SK-N-SH (cell line): ENCODE measurements around the gene RUVBL2. TPM values are rescaled to one million over a fixed set of nuclear protein-coding genes. Genes with fewer than 3 reads are reported as not detected.

Experiments used
- CTCF ChIA-PET: fragments of 300-600, 350-600 bp; formaldehyde crosslinking; extraction: SDS; loops from one replicate; lab custom pipeline; 2021; lab: Yijun Ruan, JAX
- POLR2A ChIA-PET: fragments of 350-600 bp; sonication (Branson Sonifier 250); formaldehyde crosslinking; extraction: SDS; loops from one replicate; lab custom pipeline; 2020; ENCODE audit warnings: antibody characterized with exemption, inconsistent platforms; lab: Yijun Ruan, JAX
- DNase-seq: peaks from one replicate; pipeline ENCODE4 v3.0.0; 2012
- H2AFZ ChIP-seq: fragments of 200-600 bp; sonication (generic); 2 replicates; pipeline ENCODE4 v1.8.1; 2016; ENCODE audit warnings: antibody characterized with exemption, mild to moderate bottlenecking, low read depth
- H3F3A ChIP-seq: fragments of 200-600 bp; sonication (generic); replicated peaks from 2 replicates; pipeline ENCODE3; 2016; ENCODE audit warnings: antibody characterized with exemption, mild to moderate bottlenecking; ENCODE audit not compliant: insufficient read depth
- H3K27ac ChIP-seq, 2 experiments: fragments of 200-500 bp in 1 of 2; fragments of 200-600 bp in 1 of 2; sonication (Bioruptor generic) in 1 of 2; sonication (generic), shearing (Covaris generic) in 1 of 2; 2 replicates each; pipeline versions ENCODE4 v1.5.1 to v1.6.1; 2014 to 2016; ENCODE audit warnings: low read depth in 2 of 2, inconsistent platforms in 1 of 2, low read length in 1 of 2, mild to moderate bottlenecking in 1 of 2, mixed read lengths in 1 of 2
- H3K27me3 ChIP-seq: fragments of 200-600 bp; sonication (generic), shearing (Covaris generic); 2 replicates; pipeline ENCODE4 v1.6.1; 2016; ENCODE audit warnings: mixed run types; ENCODE audit not compliant: insufficient read depth
- H3K36me3 ChIP-seq, 2 experiments: fragments of 200-500 bp in 1 of 2; fragments of 200-600 bp in 1 of 2; sonication (Bioruptor generic) in 1 of 2; sonication (generic) in 1 of 2; replicated peaks in 1 of 2; 2 replicates each; pipeline versions ENCODE3 to v1.5.1; 2014 to 2016; ENCODE audit warnings: low read length in 1 of 2, mild to moderate bottlenecking in 1 of 2; ENCODE audit not compliant: insufficient read depth in 2 of 2, control insufficient read depth in 1 of 2
- H3K4me1 ChIP-seq, 2 experiments: fragments of 200-500 bp in 1 of 2; fragments of 200-600 bp in 1 of 2; sonication (Bioruptor generic) in 1 of 2; sonication (generic), shearing (Covaris generic) in 1 of 2; 2 replicates each; pipeline versions ENCODE4 v1.5.1 to v1.6.1; 2014 to 2016; ENCODE audit warnings: low read depth in 1 of 2, low read length in 1 of 2, mixed run types in 1 of 2; ENCODE audit not compliant: insufficient read depth in 2 of 2, control insufficient read depth in 1 of 2
- H3K4me2 ChIP-seq: fragments of 200-600 bp; sonication (generic), shearing (Covaris generic); 2 replicates; pipeline ENCODE4 v1.6.1; 2017; ENCODE audit warnings: mixed run types
- H3K4me3 ChIP-seq, 2 experiments: fragments of 200-500 bp in 1 of 2; fragments of 200-600 bp in 1 of 2; sonication (Bioruptor generic) in 1 of 2; sonication (generic), shearing (Covaris generic) in 1 of 2; 2 replicates each; pipeline versions ENCODE4 v1.5.1 to v1.8.1; 2014 to 2016; ENCODE audit warnings: low read depth in 2 of 2, inconsistent platforms in 1 of 2, low read length in 1 of 2, mild to moderate bottlenecking in 1 of 2, mixed read lengths in 1 of 2, moderate library complexity in 1 of 2
- H3K79me2 ChIP-seq: fragments of 200-600 bp; sonication (generic); 2 replicates; pipeline ENCODE4 v1.8.1; 2017; ENCODE audit warnings: mild to moderate bottlenecking; ENCODE audit not compliant: insufficient read depth
- H3K9ac ChIP-seq: fragments of 200-600 bp; sonication (generic); 2 replicates; pipeline ENCODE4 v1.6.1; 2017; ENCODE audit warnings: mixed run types
- H3K9me2 ChIP-seq: fragments of 200-600 bp; sonication (generic); 2 replicates; pipeline ENCODE4 v1.6.1; 2017; ENCODE audit warnings: mixed run types
- H3K9me3 ChIP-seq: fragments of 200-600 bp; sonication (generic); 2 replicates; pipeline ENCODE4 v1.6.1; 2017; ENCODE audit warnings: mixed run types, mild to moderate bottlenecking, moderate library complexity
- H4K20me1 ChIP-seq: fragments of 200-600 bp; sonication (generic); 2 replicates; pipeline ENCODE4 v1.6.1; 2017; ENCODE audit warnings: mild to moderate bottlenecking, mixed run types; ENCODE audit not compliant: insufficient read depth
- CHD2 ChIP-seq: fragments of 150-350 bp; IDR thresholded peaks from 2 replicates; pipeline ENCODE4 v1.6.1; 2018; ENCODE audit warnings: low read length; ENCODE audit not compliant: partially characterized antibody
- ELF1 ChIP-seq: IDR thresholded peaks from 2 replicates; pipeline ENCODE4 v1.4.0; 2012
- GABPA ChIP-seq: IDR thresholded peaks from 2 replicates; pipeline ENCODE4 v1.4.0; 2012; ENCODE audit warnings: low read depth, mild to moderate bottlenecking
- MXI1 ChIP-seq: IDR thresholded peaks from 2 replicates; pipeline ENCODE4 v1.6.1; 2012; ENCODE audit warnings: mild to moderate bottlenecking, low read depth, low read length, improper control_type of control experiment
- NFIC ChIP-seq: IDR thresholded peaks from 2 replicates; pipeline ENCODE4 v1.4.0; 2012; ENCODE audit warnings: borderline replicate concordance
- POLR2AphosphoS5 ChIP-seq: IDR thresholded peaks from 2 replicates; pipeline ENCODE4 v1.6.1; 2012; ENCODE audit warnings: low read depth, low read length
- RAD21 ChIP-seq: IDR thresholded peaks from 2 replicates; pipeline ENCODE4 v1.6.1; 2012; ENCODE audit warnings: mild to moderate bottlenecking, low read length
- RXRA ChIP-seq: IDR thresholded peaks from 2 replicates; pipeline ENCODE4 v1.4.0; 2012; ENCODE audit warnings: low read depth, mild to moderate bottlenecking, borderline replicate concordance
- SIN3A ChIP-seq: IDR thresholded peaks from 2 replicates; pipeline ENCODE4 v1.6.1; 2012; ENCODE audit warnings: low read depth, mild to moderate bottlenecking, low read length, moderate library complexity, borderline replicate concordance
- TEAD4 ChIP-seq: IDR thresholded peaks from 2 replicates; pipeline ENCODE4 v1.4.0; 2012; ENCODE audit warnings: mild to moderate bottlenecking, borderline replicate concordance; ENCODE audit not compliant: insufficient read depth
- YY1 ChIP-seq: IDR thresholded peaks from 2 replicates; pipeline ENCODE4 v1.4.0; 2012; ENCODE audit warnings: low read depth, mild to moderate bottlenecking
- WGBS: methylation state at CpG from one replicate; pipeline ENCODE4 v1.1.6; 2017; ENCODE audit warnings: low lambda C conversion rate; 5-methylcytosine and 5-hydroxymethylcytosine counted together
- polyA plus RNA-seq, 3 experiments: library from polyadenylated mRNA; depleted of rRNA; stranded (reverse); fragments of >200 nt; gene quantifications; 2 replicates each; pipeline ENCODE4 v1.2.3, GENCODE V29; 2012
- TF ChIP-seq, protein P1 (sequence below): IDR thresholded peaks from 2 replicates; pipeline ENCODE4 v1.4.0; 2012; ENCODE audit warnings: low read depth
- TF ChIP-seq, protein P2 (sequence below): IDR thresholded peaks from 2 replicates; pipeline ENCODE4 v1.4.0; 2012; ENCODE audit warnings: low read depth, borderline replicate concordance
- TF ChIP-seq, protein P3 (sequence below): IDR thresholded peaks from 2 replicates; pipeline ENCODE4 v1.6.1; 2012; ENCODE audit warnings: mild to moderate bottlenecking, low read depth, low read length, moderate library complexity
- TF ChIP-seq, protein P4 (sequence below): fragments of 150-350 bp; IDR thresholded peaks from 2 replicates; pipeline ENCODE4 v1.6.1; 2017; ENCODE audit warnings: antibody characterized with exemption, low read length, low read depth, borderline replicate concordance
- TF ChIP-seq, protein P5 (sequence below): fragments of 200-600 bp; sonication (generic); IDR thresholded peaks from 2 replicates; pipeline ENCODE4 v1.6.1; 2017; ENCODE audit warnings: antibody characterized with exemption, mild to moderate bottlenecking, moderate library complexity

RUVBL2 gene
- polyA plus RNA-seq, 1 of the 3 experiments (the other 2 are of a cell fraction) = 459 TPM

DNA sequence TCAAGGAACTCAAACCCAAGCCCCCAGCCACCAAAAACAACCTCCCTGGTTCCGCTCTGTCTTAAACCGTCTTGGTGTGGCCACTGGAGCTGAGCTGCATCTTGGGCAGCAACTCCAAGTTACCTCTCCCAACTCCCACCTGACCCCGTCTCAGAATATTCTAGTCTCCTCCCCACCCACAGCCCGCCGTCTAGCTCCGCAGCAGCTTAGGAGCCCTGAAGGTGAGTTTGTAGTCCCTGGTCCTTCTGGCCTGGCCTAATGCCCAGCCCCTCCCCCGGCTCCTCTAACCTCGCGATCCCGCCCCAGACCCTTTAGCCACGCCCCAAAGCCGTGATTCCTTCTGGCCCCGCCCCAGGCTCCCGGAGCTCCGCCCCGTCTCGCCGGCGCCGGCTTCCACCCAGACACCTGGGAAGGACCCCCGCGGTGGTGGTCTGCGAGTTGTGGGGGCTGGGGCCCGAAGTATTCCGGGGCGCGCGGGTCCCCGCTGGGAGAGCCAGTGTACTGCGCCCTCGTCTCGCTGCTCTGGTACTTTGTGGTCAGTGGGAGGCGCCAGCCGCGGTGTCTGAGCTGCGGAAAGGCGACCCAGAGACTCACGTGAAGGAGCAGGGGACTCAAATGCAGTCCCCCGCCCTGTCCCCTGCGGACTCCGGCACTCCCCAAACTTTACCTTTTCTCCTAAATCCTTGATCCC, 25.7 kb downstream of the RUVBL2 start:
- DNase-seq = peak; percentile 91
- WGBS = 26% methylated on average over 18 of the region's 41 CpGs

DNA sequence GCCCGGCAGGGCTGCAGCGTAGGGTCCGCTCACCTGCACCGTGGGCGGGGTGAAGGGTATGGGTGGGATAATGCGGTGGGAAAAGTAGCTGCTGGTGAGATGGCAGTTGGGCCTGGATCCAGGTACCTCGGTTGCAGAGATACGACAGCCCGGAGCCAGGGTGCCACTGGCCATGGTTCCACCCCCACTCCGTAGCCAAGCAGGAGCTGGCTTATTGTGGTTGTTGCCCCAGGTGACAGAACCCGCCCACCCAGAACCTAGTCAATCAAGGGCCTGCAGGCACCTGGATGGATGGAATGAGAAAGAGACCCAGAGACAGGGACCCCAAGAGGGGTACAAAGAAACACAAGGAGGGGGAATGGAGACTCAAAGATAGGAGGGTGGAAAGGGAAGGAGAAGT, 26.7 kb downstream of the RUVBL2 start:
- Histone ChIP-seq H3K9ac (no peak overlapping the region), H3F3A (peaks cover 17% of the 10 kb centered on the region), H3K27me3 (no peaks in the 10 kb centered on the region), H3K9me2 (no peaks in the 10 kb centered on the region), H3K79me2 (no peaks in the 10 kb centered on the region), H4K20me1 (no peaks in the 10 kb centered on the region), H3K9me3 (no peaks in the 10 kb centered on the region), H3K4me1 (peaks cover 0 to 35% of the 10 kb centered on the region in 2 experiments; a peak in 1 of 4 replicates), H2AFZ (no peak overlapping the region), H3K4me3 (no peak overlapping the region), H3K27ac (no peak overlapping the region), H3K36me3 (peaks cover 0 to 6% of the 10 kb centered on the region in 2 experiments), H3K4me2 (no peak overlapping the region)
- POLR2A ChIA-PET = interaction anchor here (1.2 to 1.7 kb wide), 2 partner anchors 11 kb away, joined by 3 to 7 read pairs; no protein-coding TSS in a partner anchor
- no peak for DNase-seq
- CTCF ChIA-PET = interaction anchor here (0.9 to 3.3 kb wide), 7 partner anchors 11 to 281 kb away, joined by 3 to 17 read pairs (median 3); partner anchors contain the start of genes CGB2 and KCNA7
- 96% methylated on average over 11 of the region's 11 CpGs for WGBS
- TF ChIP-seq, protein P1, sequence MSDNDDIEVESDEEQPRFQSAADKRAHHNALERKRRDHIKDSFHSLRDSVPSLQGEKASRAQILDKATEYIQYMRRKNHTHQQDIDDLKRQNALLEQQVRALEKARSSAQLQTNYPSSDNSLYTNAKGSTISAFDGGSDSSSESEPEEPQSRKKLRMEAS = no peak
- TF ChIP-seq, protein P2, sequence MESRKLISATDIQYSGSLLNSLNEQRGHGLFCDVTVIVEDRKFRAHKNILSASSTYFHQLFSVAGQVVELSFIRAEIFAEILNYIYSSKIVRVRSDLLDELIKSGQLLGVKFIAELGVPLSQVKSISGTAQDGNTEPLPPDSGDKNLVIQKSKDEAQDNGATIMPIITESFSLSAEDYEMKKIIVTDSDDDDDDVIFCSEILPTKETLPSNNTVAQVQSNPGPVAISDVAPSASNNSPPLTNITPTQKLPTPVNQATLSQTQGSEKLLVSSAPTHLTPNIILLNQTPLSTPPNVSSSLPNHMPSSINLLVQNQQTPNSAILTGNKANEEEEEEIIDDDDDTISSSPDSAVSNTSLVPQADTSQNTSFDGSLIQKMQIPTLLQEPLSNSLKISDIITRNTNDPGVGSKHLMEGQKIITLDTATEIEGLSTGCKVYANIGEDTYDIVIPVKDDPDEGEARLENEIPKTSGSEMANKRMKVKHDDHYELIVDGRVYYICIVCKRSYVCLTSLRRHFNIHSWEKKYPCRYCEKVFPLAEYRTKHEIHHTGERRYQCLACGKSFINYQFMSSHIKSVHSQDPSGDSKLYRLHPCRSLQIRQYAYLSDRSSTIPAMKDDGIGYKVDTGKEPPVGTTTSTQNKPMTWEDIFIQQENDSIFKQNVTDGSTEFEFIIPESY = no peak
- TF ChIP-seq, protein P3, sequence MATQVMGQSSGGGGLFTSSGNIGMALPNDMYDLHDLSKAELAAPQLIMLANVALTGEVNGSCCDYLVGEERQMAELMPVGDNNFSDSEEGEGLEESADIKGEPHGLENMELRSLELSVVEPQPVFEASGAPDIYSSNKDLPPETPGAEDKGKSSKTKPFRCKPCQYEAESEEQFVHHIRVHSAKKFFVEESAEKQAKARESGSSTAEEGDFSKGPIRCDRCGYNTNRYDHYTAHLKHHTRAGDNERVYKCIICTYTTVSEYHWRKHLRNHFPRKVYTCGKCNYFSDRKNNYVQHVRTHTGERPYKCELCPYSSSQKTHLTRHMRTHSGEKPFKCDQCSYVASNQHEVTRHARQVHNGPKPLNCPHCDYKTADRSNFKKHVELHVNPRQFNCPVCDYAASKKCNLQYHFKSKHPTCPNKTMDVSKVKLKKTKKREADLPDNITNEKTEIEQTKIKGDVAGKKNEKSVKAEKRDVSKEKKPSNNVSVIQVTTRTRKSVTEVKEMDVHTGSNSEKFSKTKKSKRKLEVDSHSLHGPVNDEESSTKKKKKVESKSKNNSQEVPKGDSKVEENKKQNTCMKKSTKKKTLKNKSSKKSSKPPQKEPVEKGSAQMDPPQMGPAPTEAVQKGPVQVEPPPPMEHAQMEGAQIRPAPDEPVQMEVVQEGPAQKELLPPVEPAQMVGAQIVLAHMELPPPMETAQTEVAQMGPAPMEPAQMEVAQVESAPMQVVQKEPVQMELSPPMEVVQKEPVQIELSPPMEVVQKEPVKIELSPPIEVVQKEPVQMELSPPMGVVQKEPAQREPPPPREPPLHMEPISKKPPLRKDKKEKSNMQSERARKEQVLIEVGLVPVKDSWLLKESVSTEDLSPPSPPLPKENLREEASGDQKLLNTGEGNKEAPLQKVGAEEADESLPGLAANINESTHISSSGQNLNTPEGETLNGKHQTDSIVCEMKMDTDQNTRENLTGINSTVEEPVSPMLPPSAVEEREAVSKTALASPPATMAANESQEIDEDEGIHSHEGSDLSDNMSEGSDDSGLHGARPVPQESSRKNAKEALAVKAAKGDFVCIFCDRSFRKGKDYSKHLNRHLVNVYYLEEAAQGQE = no peak
- TF ChIP-seq, protein P4, sequence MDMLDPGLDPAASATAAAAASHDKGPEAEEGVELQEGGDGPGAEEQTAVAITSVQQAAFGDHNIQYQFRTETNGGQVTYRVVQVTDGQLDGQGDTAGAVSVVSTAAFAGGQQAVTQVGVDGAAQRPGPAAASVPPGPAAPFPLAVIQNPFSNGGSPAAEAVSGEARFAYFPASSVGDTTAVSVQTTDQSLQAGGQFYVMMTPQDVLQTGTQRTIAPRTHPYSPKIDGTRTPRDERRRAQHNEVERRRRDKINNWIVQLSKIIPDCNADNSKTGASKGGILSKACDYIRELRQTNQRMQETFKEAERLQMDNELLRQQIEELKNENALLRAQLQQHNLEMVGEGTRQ = no peak
- TF ChIP-seq TEAD4 (no peak), RAD21 (no peak), ELF1 (no peak)

More for the DNA sequence above, 25.7 kb downstream of the RUVBL2 start:
- ChIA-PET CTCF (interaction anchor here (0.9 to 3.3 kb wide), 15 partner anchors 8 to 282 kb away, joined by 3 to 17 read pairs (median 4); partner anchors contain the start of genes CGB2, GYS1, KCNA7 and RUVBL2), POLR2A (interaction anchor here (1.7 kb wide), 1 partner anchor 10 kb away, joined by 7 read pairs; no protein-coding TSS in a partner anchor)
- Histone ChIP-seq H3K9me2 (no peaks in the 10 kb centered on the region), H2AFZ (no peak overlapping the region), H3K9me3 (no peaks in the 10 kb centered on the region), H3K9ac (no peak overlapping the region), H3K36me3 (peaks cover 0 to 16% of the 10 kb centered on the region in 2 experiments), H3K4me1 (peaks cover 0 to 35% of the 10 kb centered on the region in 2 experiments; a peak in 1 of 4 replicates), H4K20me1 (no peaks in the 10 kb centered on the region), H3K79me2 (no peaks in the 10 kb centered on the region), H3K4me3 (peak overlapping the region; percentile 23 to 46; a peak in 2 of 4 replicates), H3K4me2 (peak overlapping the region; percentile 33; the same call in 1 of the 2 replicates), H3K27me3 (no peaks in the 10 kb centered on the region), H3K27ac (no peak overlapping the region), H3F3A (peaks cover 17% of the 10 kb centered on the region)
- no peak for TF ChIP-seq ELF1
- no peak for TF ChIP-seq YY1
- no peak for TF ChIP-seq NFIC
- TF ChIP-seq, protein P1 = no peak
- no peak for TF ChIP-seq RAD21
- TF ChIP-seq MXI1 = no peak
- no peak for TF ChIP-seq POLR2AphosphoS5
- no peak for TF ChIP-seq SIN3A
- TF ChIP-seq CHD2 = peak; percentile 50
- TF ChIP-seq, protein P5, sequence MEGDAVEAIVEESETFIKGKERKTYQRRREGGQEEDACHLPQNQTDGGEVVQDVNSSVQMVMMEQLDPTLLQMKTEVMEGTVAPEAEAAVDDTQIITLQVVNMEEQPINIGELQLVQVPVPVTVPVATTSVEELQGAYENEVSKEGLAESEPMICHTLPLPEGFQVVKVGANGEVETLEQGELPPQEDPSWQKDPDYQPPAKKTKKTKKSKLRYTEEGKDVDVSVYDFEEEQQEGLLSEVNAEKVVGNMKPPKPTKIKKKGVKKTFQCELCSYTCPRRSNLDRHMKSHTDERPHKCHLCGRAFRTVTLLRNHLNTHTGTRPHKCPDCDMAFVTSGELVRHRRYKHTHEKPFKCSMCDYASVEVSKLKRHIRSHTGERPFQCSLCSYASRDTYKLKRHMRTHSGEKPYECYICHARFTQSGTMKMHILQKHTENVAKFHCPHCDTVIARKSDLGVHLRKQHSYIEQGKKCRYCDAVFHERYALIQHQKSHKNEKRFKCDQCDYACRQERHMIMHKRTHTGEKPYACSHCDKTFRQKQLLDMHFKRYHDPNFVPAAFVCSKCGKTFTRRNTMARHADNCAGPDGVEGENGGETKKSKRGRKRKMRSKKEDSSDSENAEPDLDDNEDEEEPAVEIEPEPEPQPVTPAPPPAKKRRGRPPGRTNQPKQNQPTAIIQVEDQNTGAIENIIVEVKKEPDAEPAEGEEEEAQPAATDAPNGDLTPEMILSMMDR = peak; percentile 50
- TF ChIP-seq GABPA = no peak
- TF ChIP-seq RXRA = no peak
